ENCODE results near the gene ST6GALNAC5.

ST6GALNAC5 gene

DNA sequence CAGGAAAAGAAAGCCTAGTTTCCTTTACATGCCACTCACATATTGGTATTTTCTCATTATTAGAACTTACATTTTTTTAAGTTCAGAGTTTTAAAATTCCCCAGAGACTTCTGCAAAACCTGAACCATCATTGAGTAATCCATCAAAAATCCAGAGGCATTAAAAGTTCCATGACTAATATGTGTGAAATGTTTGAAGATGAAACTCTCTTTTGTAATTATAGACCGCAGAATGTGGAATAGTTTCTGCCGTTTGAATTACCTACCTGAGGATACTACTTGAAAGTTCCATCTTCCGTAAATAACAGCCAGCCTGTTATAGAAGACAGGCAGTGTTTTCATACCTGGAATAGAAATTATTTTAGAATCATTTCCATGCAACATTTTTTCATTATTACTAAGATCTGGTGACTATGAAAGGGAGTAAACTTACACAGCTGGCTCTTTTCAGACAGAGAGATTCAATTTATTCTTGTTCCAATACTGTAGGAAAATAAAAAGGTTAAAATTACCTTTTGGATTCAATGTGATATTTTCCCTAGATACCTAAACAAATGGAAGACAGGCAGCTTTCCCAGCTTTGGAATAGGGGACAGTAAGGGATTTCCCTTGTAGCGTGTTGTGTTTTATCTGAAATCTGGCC, 131.4 kb downstream of the ST6GALNAC5 start:
- in situ Hi-C loops (cut with HindIII; ENCODE audit: low sequenced_read_pairs), result no loop called here

DNA sequence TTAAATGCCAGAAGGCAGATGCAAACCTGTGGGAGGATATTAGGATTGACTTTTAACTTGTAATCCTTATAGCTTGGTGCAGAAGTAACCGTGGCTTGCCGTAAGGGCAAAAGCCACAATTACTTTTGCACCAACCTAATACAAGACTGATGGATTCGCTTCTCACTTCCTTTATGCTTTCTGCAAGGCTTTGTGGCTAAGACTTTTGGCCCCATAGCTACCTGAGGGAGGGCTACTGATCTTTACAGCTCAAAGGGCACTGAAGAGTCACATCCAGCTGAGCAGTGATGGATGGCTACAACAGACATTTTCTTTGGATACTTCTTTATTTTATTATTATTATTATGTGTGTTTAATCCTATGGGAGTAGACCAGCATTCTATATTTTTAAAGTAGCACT, 140.4 kb downstream of the ST6GALNAC5 start:
- in situ Hi-C loops (cut with HindIII; ENCODE audit: low sequenced_read_pairs), result no loop called here

DNA sequence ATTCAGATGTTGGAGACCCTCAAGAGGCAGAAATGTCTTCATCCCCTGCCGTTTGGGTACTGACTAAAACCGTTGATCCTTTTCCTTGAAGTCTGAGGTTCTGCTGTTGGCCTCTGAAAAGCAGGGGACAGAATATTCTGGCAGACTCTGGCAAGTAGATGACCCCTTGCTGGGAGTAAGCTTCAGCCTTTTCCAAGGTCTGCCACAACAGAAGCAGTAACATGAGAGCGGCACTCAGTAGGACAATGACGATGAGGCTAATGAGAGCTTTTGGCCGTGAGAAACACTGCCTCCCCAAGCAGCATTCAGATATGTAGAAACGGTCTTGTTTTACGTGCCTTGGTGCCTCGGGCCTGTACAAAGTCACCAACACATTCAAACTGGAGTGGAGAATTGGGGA, 143.7 kb downstream of the ST6GALNAC5 start:
- in situ Hi-C loops (cut with HindIII; ENCODE audit: low sequenced_read_pairs), result no loop called here

DNA sequence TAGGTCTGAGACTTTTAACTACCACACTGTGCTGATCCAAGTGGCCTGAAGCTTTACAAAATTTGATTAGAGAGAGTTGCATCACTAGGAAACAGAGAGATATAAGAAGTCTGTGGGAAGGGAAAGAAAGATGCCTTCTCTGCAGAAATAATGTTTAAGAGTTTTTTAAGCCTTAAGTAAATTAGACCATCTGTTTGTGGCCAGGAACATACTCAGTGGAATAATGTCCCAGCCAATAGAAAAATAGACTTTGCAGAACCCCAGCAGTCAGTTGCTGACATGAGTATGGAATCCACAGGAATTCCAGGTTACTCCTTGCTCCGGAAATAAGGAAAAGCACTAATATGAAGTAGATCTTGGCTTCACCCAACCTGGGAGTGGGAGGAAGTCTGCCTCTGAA, 144.8 kb downstream of the ST6GALNAC5 start:
- in situ Hi-C loops (cut with HindIII; ENCODE audit: low sequenced_read_pairs), result no loop called here

DNA sequence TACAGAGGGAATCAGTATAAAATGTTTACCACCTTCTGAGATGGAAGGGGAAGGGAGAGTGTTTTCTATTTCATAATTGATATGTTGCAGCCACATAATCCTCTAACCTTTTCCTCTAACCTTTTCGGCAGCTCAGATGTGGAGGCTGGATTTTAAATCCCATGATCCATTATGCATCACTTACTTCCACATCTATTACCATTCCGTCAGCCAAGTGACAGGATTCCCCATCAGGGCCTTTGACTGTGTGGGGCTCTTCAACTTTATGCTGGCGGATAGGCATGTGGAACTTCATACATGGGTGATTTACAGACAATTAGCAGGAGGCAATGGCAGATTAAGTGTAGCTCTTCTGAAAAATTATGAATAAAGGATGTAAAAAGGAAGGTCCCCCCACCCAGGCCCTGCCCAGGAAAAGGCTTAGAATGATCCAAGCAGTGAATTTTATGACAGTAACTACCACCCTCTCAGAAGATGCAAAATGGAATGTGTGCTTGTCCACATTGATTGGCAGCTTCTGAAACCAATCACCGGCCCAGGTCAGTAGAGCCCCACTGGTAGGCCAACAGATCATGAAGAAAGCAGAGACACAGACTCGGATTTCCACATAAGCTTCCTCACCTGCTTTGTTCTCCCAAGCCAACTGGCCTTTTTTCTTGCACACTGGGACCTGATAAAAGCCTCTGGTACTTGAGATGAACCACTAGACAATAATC, 147.0 kb downstream of the ST6GALNAC5 start:
- in situ Hi-C loops (cut with HindIII; ENCODE audit: low sequenced_read_pairs), result no loop called here

DNA sequence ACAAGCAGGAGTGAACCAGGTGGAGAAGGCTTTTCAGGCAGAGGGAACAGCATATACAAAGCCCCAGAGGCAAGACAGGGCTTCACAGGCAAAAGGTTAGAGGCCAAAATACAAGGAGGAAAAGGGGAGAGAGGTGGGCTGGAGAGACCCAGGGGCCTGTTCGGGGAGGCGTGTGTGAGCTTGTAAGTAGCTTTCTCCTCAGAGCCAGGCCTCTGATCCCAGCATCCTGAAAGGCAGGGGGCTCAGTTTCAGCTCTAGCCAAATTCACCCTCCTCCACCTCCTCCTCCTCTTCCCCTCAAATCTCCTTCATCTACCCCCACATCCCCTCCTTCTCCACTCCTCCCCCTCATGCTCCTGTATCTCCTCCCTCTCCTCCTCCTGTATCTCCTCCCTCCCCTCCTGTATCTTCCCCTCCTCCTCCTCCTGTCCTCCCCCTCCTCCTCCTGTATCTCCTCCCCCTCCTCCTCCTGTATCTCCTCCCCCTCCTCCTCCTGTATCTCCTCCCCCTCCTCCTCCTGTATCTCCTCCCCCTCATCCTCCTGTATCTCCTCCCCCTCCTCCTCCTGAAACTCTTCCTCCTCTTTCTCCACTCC, 148.6 kb downstream of the ST6GALNAC5 start:
- in situ Hi-C loops (cut with HindIII; ENCODE audit: low sequenced_read_pairs), result no loop called here

DNA sequence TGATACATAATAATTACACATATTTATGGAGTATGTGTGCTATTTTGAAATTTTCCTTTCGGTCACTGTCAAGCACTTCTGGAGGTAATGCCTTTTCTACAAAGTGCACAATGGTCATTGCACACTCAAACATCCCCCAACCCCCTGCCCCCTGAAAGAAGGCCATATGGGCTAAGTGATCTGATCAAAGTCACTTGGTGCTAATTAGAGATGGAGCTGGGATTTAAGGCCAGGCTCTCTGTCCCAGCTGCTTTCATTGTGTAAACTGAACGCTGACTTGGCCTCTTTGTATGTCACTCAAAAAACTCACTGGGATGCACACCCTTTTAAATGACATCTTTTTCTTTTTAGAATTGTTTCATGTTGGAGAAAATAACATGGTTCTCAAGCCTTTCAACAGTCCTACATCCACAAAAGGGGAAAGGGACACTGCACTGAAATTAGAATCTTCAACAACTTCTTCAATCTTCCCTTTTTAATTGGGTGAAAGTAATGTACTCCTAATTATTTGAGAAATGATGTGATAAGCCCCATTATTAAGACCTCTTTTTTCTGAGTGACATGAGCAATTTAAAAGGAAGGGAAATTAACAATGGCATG, 149.2 kb downstream of the ST6GALNAC5 start:
- in situ Hi-C loops (cut with HindIII; ENCODE audit: low sequenced_read_pairs), result no loop called here

DNA sequence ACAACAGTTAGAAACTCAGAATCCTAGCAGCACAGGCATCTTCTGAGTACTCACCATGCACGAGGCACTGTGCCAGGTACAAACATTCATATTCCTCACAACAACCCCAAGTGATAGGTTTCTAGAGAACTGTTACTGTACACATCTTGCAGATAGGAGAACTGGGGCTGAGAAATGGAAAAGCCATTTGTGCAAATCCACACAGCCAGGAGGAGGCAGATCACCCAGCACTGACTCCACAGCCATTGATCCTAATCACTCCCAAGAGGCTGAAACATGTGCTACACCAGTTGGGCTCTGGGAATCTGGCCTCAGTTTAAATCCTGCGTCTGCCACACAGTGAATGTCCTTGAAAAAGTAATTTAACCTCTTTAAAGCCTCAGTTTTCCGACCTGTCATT, 151.0 kb downstream of the ST6GALNAC5 start:
- in situ Hi-C loops (cut with HindIII; ENCODE audit: low sequenced_read_pairs), result no loop called here

DNA sequence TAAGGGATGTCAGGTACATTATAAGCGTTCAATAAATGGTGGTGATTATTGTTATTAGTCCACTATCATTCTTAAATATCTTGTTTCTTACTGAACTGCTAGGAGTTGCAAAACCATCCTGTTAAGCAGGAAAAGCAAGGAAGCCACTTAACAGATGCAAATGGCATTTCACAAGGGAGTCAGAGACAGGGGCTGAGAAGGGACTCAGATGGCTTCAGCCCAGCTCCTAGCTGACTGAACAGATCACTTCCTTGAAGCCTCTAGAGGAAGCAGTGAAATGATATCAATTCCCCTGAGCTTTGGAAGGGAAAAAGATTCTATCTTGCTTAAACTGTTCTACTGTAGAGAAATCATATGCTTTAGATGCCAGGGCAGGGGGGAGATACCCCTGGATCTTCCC, 151.5 kb downstream of the ST6GALNAC5 start:
- in situ Hi-C loops (cut with HindIII; ENCODE audit: low sequenced_read_pairs), result no loop called here

DNA sequence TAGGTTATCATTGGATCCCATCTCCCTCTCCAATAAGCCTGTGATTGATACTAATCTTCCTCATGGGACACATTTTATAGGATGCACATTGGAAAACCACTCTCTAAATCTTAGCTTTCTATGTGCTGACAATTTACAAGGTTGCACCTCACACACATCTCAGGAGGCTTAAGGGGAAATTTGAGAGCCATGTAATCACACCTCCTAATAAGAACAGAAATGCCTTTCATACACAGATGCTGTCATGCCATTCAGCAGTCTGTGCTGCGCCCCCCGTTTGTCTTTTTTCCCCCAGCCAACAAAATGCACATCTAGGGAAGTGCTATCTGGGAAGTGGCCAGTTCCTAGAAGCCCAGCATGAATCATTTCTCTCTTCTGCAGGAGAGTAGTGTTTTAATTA, 154.5 kb downstream of the ST6GALNAC5 start:
- in situ Hi-C loops (cut with HindIII; ENCODE audit: low sequenced_read_pairs), result no loop called here

DNA sequence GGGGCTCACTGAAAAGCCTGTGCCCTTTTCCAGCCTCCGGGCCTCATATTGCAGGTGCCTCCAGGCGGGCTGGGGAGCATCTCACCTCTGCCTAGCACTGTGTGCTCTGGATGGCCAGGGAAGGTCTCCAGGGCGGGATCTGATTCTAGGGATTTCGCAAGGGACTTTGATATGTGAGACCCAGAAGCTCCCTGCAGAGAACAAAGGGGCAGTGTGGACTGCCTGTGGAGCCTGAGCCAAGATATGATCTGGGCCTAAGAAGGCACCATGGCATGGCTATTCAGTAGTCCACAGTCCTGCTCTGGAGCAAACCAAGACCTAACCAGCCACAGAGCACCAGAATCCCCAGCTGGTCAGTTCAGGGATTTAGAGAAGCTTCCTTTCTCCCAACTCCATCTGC, 157.2 kb downstream of the ST6GALNAC5 start:
- in situ Hi-C loops (cut with HindIII; ENCODE audit: low sequenced_read_pairs), result no loop called here

DNA sequence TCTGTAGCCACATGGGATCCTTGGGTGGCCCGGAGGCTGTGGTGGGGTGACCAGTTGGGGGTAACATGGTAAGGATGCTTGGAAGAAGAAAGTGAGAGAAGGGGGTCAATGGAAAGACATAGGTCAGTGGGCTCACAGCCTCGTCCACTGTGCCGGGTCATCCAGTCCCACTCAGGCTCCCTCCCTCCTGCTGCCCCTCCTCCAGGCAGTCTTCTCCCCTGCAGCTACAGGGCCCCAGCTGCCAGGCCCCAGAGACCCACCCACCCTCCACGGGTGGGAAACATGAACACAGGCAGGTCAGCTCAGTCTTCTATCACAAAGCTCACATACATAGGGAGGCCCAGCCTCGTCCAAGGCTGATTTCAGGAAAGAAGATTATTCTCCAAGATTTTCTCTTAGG, 158.3 kb downstream of the ST6GALNAC5 start:
- in situ Hi-C loops (cut with HindIII; ENCODE audit: low sequenced_read_pairs), result no loop called here

DNA sequence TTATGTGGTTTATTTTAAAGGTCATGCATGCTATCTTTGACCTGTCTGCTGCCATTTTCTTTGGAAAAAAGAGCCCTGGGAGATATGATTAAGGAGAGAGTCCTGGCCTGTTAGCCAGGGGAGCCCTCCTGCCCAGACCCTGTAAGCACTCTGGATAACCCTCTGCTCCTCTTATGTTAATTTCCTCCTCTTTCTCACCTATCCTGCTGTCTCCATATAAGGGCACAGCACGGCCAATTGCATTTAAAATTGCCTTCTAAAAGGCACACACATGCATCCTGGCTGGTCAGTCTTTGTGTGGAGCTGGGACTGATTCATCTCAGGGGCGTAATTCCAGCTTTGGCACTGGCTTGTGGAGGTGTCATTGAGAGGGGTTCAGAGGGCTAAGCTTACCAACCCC, 158.9 kb downstream of the ST6GALNAC5 start:
- in situ Hi-C loops (cut with HindIII; ENCODE audit: low sequenced_read_pairs), result no loop called here

DNA sequence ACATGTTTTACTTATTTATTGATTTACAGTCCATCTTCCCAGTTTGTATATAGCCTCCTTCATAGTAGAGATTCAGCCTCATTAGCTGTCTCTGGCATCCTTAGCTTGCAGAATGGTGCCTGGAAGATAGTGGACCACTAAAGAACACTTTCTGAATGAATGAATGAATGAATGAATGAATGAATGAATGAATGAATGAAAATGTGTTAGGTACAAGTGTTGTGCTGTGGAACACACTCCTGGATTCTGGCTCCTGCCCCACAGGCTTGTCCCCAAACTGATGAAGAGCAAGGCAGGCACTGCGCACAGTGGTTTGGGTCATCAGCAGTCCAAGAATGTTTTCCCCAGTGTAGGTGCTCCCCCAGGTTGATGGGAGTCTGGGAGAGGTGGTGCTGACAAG, 159.4 kb downstream of the ST6GALNAC5 start:
- in situ Hi-C loops (cut with HindIII; ENCODE audit: low sequenced_read_pairs), result no loop called here

DNA sequence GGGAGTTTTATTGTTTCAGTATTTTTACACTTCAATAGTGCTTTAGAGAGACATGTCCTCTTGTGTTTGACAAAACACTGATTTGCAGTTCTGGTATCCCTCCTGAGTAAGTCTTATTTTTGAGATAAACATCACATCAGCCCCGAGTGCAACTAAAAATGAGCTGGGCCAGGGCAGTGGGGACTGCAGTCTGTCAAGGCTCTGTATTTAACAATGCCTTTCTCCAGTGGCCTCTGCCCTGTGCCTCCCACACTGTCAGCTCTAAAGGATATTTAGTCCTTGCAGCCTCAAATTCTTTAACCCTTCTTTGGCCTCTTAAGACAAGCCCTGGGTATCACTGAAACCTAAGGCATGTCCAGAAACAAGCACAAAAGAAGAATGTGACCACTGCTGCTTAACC, 160.6 kb downstream of the ST6GALNAC5 start:
- in situ Hi-C loops (cut with HindIII; ENCODE audit: low sequenced_read_pairs), result no loop called here

DNA sequence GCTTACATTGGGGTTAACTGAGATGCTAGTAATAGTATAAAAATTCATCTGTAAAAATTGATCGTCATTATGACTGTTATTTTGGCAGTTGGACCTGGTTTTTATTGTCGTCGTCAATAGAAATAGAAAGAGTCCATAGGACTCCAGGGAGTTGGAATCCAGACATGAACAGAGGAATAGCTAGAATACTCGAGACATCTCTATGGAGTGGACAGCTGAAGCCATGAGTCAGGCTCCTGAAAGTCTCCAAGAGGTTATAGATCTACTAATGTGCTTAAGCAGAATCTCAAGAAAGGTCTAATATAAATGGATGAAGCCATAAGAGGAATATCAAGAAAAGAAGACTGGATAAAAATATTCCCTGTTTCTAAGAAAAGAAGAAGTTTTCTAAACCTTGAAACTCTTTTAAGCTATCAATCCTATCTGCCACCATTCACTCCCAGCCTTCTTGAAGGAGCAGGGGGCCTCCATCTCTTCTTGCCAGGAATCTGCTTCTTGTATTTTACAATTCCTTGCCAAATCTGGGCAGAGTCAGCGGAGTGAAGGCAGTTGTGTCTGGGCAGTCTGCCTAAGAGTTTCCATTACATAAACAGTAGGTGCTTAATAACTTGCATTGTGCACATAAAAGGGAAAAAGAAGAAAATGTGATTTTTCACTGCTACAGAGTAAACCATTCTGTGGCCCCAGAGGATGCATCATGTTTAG, 163.3 kb downstream of the ST6GALNAC5 start:
- in situ Hi-C loops (cut with HindIII; ENCODE audit: low sequenced_read_pairs), result no loop called here

DNA sequence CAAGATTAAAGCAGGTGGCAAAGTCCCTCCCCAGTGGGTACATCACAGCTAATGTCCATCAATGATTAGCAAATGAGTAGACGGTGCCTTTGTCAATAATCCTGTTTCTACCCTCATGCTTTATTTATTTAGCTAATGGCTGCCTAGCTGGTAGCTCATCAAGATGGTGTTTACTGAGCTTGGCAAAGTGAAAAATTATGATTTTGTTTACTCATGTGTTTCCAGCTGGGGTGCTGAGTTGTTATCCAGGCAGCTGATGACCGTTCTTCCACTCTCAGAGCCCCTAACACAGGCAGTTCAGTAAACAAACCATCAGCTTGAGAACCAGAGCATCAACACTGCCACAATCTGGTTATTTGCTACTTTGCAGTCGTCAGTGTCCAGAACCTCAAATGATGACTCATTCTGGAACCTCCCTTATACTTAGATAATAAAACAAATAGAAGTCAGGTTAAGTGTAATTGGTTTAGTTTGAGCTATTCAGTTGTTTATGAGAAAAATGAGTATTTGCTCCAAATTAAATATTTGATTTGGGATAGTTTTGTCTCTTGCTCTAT, 163.9 kb downstream of the ST6GALNAC5 start:
- in situ Hi-C loops (cut with HindIII; ENCODE audit: low sequenced_read_pairs), result no loop called here

DNA sequence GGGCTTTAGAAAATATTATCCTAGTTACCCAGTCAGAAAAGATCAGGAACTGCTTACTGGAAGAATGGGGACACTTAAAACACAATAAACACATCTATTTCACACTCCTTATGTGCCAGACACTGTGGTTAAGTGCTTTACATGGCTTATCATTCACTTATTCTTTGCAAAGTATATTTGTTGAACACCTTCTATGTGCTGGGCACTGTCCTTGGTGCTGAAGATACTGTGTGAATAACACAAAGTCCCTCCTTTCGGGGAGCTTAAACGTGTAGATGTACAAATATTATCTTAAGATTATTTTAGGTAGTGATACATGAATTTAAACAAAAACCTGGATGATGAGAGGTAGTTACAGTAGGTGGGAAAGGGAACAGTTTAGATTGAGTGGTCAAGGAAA, 169.3 kb downstream of the ST6GALNAC5 start:
- in situ Hi-C loops (cut with HindIII; ENCODE audit: low sequenced_read_pairs), result no loop called here

DNA sequence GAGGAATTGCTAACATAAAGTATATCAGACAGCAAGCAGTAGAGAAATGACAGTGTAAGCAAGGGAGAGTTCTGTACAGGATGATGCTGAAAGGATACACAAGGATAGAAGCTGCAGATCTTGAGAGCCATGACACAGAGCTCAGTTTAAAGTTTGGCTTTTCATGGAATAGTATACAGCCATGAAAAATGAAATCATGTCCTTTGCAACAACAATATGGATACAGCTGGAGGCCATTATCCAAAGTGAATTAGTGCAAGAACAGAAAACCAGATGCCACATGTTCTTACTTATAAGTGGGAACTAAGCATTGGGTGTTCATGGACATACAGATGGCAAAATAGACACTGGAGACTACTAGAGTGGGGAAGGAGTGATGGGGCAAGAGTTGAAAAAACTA, 169.8 kb downstream of the ST6GALNAC5 start:
- in situ Hi-C loops (cut with HindIII; ENCODE audit: low sequenced_read_pairs), result no loop called here

DNA sequence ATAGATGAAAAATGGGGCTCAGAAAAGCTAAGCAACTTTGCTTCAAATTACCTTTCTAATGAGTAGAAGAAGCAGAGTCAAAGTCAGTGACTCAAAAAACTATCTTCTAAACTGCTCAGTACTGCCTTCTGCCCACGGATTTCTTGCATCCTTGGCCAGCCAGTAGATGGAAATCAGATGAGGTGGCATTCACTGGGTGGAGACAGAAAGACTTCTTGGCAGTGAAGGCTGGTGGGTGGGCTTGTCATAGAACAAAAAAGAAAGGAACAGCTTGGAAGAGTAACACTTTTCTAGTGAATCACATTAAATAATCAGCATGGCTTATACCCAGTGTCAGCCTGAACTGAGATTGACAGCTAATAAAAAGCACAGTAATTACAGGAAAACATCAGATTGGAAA, 170.7 kb downstream of the ST6GALNAC5 start:
- in situ Hi-C loops (cut with HindIII; ENCODE audit: low sequenced_read_pairs), result no loop called here

DNA sequence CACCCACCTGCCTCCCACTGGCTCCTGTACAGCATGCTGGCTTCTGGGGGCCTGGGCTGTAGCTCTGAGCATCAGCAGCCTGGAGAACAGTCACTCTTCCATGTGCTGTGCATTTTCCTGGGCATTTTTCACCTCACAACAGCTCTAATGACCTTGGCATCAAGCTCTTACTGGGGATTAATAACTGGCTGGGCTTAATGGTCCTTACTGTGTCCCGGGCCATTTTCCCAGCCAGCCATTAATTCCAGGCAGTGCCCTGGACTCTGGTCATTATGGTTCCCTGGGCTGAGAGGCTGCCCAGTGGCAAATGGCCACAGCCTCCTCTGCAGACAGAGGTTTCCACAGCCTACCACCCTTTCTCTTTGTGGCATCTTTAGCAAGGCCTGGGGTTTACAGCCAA, 171.8 kb downstream of the ST6GALNAC5 start:
- in situ Hi-C loops (cut with HindIII; ENCODE audit: low sequenced_read_pairs), result no loop called here
